Measurements from ENCODE around the gene ZNF410. TPM values are rescaled to one million over a fixed set of nuclear protein-coding genes. Genes with fewer than 3 reads are reported as not detected.

ZNF410 gene
- total RNA-seq, 1 experiment from 2014 or later, result 37.6 TPM

DNA sequence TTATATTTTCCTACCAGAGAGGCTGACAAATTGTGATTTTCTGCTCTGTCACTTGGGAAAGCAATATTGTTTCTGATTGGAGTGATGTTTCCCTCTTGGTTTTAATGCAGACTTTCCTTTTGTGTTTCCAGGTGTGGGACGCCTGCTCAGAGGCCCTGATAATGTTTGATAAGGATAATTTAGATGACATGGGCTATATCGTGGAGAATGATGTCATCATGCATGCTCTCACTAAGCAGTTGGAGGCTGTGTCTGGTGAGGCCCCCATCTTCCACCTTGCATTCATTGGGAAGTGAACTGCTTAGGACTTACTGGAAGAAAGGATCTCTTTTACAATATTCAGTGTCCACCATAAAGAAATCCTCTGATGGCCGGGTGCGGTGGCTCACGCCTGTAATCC lies 69.0 kb downstream of the ZNF410 start:
- no peaks in the 10 kb centered on the region; the same call in 1 of the 2 replicates for H3K79me2 ChIP-seq (ENCODE audit: insufficient read depth, low read length)
- no peaks in the 10 kb centered on the region for H4K20me1 ChIP-seq (ENCODE audit: insufficient read depth)
- H3K9me3 ChIP-seq (ENCODE audit: control insufficient read depth in 1 of 2, insufficient read depth in 1 of 2, low read depth in 1 of 2, low read length in 2 of 2), result no peaks in the 10 kb centered on the region
- BruUV-seq (replicated peaks), result no TSS peak
- ATAC-seq (no peak), DNase-seq (ENCODE audit: low read depth, low spot score) (no peak)
- no peak overlapping the region for H2AFZ ChIP-seq (ENCODE audit: low read depth, low read length, poor library complexity, severe bottlenecking)
- intact Hi-C loops (cut with micrococcal nuclease), result no loop called here
- H3K9me2 ChIP-seq (ENCODE audit: insufficient read depth), result no peaks in the 10 kb centered on the region
- H3K36me3 ChIP-seq (ENCODE audit: control insufficient read depth in 1 of 2, insufficient read depth in 2 of 2, low read length in 2 of 2), result peaks cover 8 to 21% of the 10 kb centered on the region in 2 experiments; a peak in 3 of 4 replicates
- CTCF ChIA-PET, result no interaction called here
- no peak overlapping the region for H3K9ac ChIP-seq (ENCODE audit: low read length)
- no peak overlapping the region for H3K27ac ChIP-seq (ENCODE audit: low read depth, low read length)
- no peak overlapping the region for H3K4me2 ChIP-seq (ENCODE audit: low read length)
- no peaks in the 10 kb centered on the region for H3K27me3 ChIP-seq (ENCODE audit: insufficient read depth, low read length)
- POLR2A ChIA-PET, result no interaction called here
- H3K4me3 ChIP-seq (replicated peaks in 1 of 2; ENCODE audit: low read depth in 1 of 2, low read length in 2 of 2), result no peak overlapping the region
- H3K4me1 ChIP-seq (ENCODE audit: control insufficient read depth in 1 of 2, insufficient read depth in 2 of 2, low read length in 2 of 2), result peaks cover 4 to 11% of the 10 kb centered on the region in 2 experiments; a peak in 2 of 4 replicates
- TF ChIP-seq YY1 (IDR thresholded peaks at IDR 0.05; ENCODE audit: extremely low read depth, insufficient replicate concordance, low read depth, low read length), result no peak
- TF ChIP-seq, protein P1, sequence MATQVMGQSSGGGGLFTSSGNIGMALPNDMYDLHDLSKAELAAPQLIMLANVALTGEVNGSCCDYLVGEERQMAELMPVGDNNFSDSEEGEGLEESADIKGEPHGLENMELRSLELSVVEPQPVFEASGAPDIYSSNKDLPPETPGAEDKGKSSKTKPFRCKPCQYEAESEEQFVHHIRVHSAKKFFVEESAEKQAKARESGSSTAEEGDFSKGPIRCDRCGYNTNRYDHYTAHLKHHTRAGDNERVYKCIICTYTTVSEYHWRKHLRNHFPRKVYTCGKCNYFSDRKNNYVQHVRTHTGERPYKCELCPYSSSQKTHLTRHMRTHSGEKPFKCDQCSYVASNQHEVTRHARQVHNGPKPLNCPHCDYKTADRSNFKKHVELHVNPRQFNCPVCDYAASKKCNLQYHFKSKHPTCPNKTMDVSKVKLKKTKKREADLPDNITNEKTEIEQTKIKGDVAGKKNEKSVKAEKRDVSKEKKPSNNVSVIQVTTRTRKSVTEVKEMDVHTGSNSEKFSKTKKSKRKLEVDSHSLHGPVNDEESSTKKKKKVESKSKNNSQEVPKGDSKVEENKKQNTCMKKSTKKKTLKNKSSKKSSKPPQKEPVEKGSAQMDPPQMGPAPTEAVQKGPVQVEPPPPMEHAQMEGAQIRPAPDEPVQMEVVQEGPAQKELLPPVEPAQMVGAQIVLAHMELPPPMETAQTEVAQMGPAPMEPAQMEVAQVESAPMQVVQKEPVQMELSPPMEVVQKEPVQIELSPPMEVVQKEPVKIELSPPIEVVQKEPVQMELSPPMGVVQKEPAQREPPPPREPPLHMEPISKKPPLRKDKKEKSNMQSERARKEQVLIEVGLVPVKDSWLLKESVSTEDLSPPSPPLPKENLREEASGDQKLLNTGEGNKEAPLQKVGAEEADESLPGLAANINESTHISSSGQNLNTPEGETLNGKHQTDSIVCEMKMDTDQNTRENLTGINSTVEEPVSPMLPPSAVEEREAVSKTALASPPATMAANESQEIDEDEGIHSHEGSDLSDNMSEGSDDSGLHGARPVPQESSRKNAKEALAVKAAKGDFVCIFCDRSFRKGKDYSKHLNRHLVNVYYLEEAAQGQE (IDR thresholded peaks at IDR 0.05; ENCODE audit: low read depth), result no peak
- TF ChIP-seq ELF1 (IDR thresholded peaks at IDR 0.05; ENCODE audit: borderline replicate concordance, low read depth), result no peak
- TF ChIP-seq FOSL1 (IDR thresholded peaks at IDR 0.05; ENCODE audit: low read depth), result no peak
- no peak for TF ChIP-seq ZNF274 (IDR thresholded peaks at IDR 0.05; ENCODE audit: low read depth, low read length)
- RAD21 ChIA-PET (ENCODE audit: low non-redundant PET in 1 of 2, low total read pairs in 2 of 2, uncharacterized antibody in 2 of 2, unreplicated experiment in 2 of 2), result no interaction called here

DNA sequence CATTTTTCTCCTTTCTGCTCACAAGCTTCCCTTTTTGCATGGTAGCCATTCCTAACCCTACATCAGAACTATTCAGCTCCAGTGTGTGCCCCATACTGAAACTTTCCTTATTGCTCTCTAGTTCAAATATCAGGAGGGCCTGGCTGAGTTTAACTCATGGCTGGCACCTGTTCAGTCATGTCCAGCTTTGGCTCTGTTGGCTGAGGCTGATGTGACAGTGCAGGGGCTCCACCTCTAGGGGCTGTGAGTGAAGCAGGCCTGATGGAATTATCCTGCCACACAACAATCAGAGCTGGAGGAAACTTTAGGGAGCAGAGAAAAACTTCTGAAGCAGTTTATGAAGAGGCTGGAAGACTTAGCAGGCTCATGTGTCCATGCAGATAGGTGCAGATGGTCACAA lies 71.9 kb downstream of the ZNF410 start:
- DNase-seq (ENCODE audit: low read depth, low spot score) (no peak), ATAC-seq (peak; percentile 63; the same call in 1 of the 2 replicates)
- no peak overlapping the region for H3K9ac ChIP-seq (ENCODE audit: low read length)
- intact Hi-C loops (cut with micrococcal nuclease), result no loop called here
- no peaks in the 10 kb centered on the region for H3K9me2 ChIP-seq (ENCODE audit: insufficient read depth)
- no peaks in the 10 kb centered on the region for H3K4me1 ChIP-seq (ENCODE audit: control insufficient read depth in 1 of 2, insufficient read depth in 2 of 2, low read length in 2 of 2)
- H3K4me2 ChIP-seq (ENCODE audit: low read length), result no peak overlapping the region
- H3K9me3 ChIP-seq (ENCODE audit: control insufficient read depth in 1 of 2, insufficient read depth in 1 of 2, low read depth in 1 of 2, low read length in 2 of 2), result no peaks in the 10 kb centered on the region
- H3K27me3 ChIP-seq (ENCODE audit: insufficient read depth, low read length), result no peaks in the 10 kb centered on the region
- H4K20me1 ChIP-seq (ENCODE audit: insufficient read depth), result no peaks in the 10 kb centered on the region
- H2AFZ ChIP-seq (ENCODE audit: low read depth, low read length, poor library complexity, severe bottlenecking), result no peak overlapping the region
- no peak overlapping the region for H3K4me3 ChIP-seq (replicated peaks in 1 of 2; ENCODE audit: low read depth in 1 of 2, low read length in 2 of 2)
- ChIA-PET CTCF (no interaction called here), POLR2A (no interaction called here), RAD21 (ENCODE audit: low non-redundant PET in 1 of 2, low total read pairs in 2 of 2, uncharacterized antibody in 2 of 2, unreplicated experiment in 2 of 2) (no interaction called here)
- BruUV-seq (replicated peaks), result no TSS peak
- H3K79me2 ChIP-seq (ENCODE audit: insufficient read depth, low read length), result no peaks in the 10 kb centered on the region
- peaks cover 14 to 37% of the 10 kb centered on the region in 2 experiments; a peak in 3 of 4 replicates for H3K36me3 ChIP-seq (ENCODE audit: control insufficient read depth in 1 of 2, insufficient read depth in 2 of 2, low read length in 2 of 2)
- TF ChIP-seq POLR2AphosphoS5 (IDR thresholded peaks at IDR 0.05; ENCODE audit: low read depth, low read length), result no peak
- TF ChIP-seq, protein P1 (IDR thresholded peaks at IDR 0.05; ENCODE audit: low read depth), result no peak
- no peak overlapping the region for H3K27ac ChIP-seq (ENCODE audit: low read depth, low read length)

Data from HCT116 (cell line).